Colonic mucosa (tissue), 4 donors: ENCODE data around the gene NLRP4. TPM values are rescaled to one million over a fixed set of nuclear protein-coding genes. Genes with fewer than 3 reads are reported as not detected.

Experiments used
- DNase-seq: peaks from one replicate; pipeline ENCODE4 v3.0.0-alpha.2; 2020
- H3K27ac ChIP-seq: fragments of 200-600 bp; one replicate; pipeline ENCODE4 v1.8.0; 2021
- H3K27me3 ChIP-seq: fragments of 200-600 bp; one replicate; pipeline ENCODE4 v1.8.0; 2021
- H3K36me3 ChIP-seq: fragments of 200-600 bp; one replicate; pipeline ENCODE4 v1.8.0; 2021
- H3K4me1 ChIP-seq: fragments of 200-600 bp; one replicate; pipeline ENCODE4 v1.8.0; 2021; ENCODE audit warnings: mild to moderate bottlenecking
- H3K4me3 ChIP-seq: fragments of 200-600 bp; one replicate; pipeline ENCODE4 v1.8.0; 2021
- H3K9ac ChIP-seq, 2 donors: one replicate each; pipeline ENCODE4 v1.7.0; 2013; ENCODE audit warnings: control low read depth in 2 of 2, low read depth in 2 of 2, low read length in 2 of 2
- H3K9me3 ChIP-seq: fragments of 200-600 bp; one replicate; pipeline ENCODE4 v1.8.0; 2021
- intact Hi-C: fragments of 100-400 bp; cut with DNase I; formaldehyde crosslinking; loops from one replicate; pipeline ENCODE4 v1.14.1; 2022
- total RNA-seq, 2 donors: library from RNA; stranded (reverse); fragmentation: NEBNext Ultra II Directional in 1 of 2; extraction: Animal tissue kit (Norgen Biotek cat#: 25700) in 1 of 2; gene quantifications; one replicate each; pipeline ENCODE4 v1.2.1, GENCODE V29; 2021
- TF ChIP-seq, protein P1 (sequence below): fragments of 200-600 bp; IDR thresholded peaks from one replicate; pipeline ENCODE4 v1.8.0; 2022; ENCODE audit warnings: antibody characterized with exemption, mild to moderate bottlenecking
- donor health status: healthy.
- donor health status: DM: no; HTN: no; CAD: no.
- donor health status: DM: no; HTN: no; CAD: no.

NLRP4 gene
- total RNA-seq, 2 donors from 2014 or later = not detected

DNA sequence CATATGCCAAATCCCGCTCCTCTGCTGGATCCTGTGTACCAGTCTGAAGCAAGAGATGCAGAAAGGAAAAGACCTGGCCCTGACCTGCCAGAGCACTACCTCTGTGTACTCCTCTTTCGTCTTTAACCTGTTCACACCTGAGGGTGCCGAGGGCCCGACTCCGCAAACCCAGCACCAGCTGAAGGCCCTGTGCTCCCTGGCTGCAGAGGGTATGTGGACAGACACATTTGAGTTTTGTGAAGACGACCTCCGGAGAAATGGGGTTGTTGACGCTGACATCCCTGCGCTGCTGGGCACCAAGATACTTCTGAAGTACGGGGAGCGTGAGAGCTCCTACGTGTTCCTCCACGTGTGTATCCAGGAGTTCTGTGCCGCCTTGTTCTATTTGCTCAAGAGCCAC lies 22.1 kb downstream of the NLRP4 start:
- Histone ChIP-seq H3K9ac (no peak overlapping the region), H3K4me1 (no peaks in the 10 kb centered on the region), H3K36me3 (no peaks in the 10 kb centered on the region), H3K4me3 (no peak overlapping the region), H3K27ac (no peak overlapping the region), H3K27me3 (no peaks in the 10 kb centered on the region), H3K9me3 (no peaks in the 10 kb centered on the region)
- no peak for DNase-seq
- intact Hi-C loops = no loop called here
- TF ChIP-seq, protein P1, sequence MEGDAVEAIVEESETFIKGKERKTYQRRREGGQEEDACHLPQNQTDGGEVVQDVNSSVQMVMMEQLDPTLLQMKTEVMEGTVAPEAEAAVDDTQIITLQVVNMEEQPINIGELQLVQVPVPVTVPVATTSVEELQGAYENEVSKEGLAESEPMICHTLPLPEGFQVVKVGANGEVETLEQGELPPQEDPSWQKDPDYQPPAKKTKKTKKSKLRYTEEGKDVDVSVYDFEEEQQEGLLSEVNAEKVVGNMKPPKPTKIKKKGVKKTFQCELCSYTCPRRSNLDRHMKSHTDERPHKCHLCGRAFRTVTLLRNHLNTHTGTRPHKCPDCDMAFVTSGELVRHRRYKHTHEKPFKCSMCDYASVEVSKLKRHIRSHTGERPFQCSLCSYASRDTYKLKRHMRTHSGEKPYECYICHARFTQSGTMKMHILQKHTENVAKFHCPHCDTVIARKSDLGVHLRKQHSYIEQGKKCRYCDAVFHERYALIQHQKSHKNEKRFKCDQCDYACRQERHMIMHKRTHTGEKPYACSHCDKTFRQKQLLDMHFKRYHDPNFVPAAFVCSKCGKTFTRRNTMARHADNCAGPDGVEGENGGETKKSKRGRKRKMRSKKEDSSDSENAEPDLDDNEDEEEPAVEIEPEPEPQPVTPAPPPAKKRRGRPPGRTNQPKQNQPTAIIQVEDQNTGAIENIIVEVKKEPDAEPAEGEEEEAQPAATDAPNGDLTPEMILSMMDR = no peak

GRCh38 chr19:55858969-55859368 lies 22.6 kb downstream of the NLRP4 start:
- H3K4me1 ChIP-seq = no peaks in the 10 kb centered on the region
- H3K27me3 ChIP-seq = no peaks in the 10 kb centered on the region
- DNase-seq = no peak
- H3K27ac ChIP-seq = no peak overlapping the region
- TF ChIP-seq, protein P1 = no peak
- H3K4me3 ChIP-seq = no peak overlapping the region
- no peaks in the 10 kb centered on the region for H3K36me3 ChIP-seq
- H3K9ac ChIP-seq = no peak overlapping the region
- no peaks in the 10 kb centered on the region for H3K9me3 ChIP-seq
- intact Hi-C loops = no loop called here

- TF ChIP-seq, protein P1 = no peak
- DNase-seq = no peak
- no peak overlapping the region for H3K4me3 ChIP-seq
- H3K9me3 ChIP-seq = no peaks in the 10 kb centered on the region
- no peaks in the 10 kb centered on the region for H3K27me3 ChIP-seq
- no peaks in the 10 kb centered on the region for H3K36me3 ChIP-seq
- intact Hi-C loops = no loop called here
- H3K4me1 ChIP-seq = no peaks in the 10 kb centered on the region
- H3K27ac ChIP-seq = no peak overlapping the region
- no peak overlapping the region for H3K9ac ChIP-seq
Observed at GRCh38 chr19:55866521-55866920, 30.2 kb downstream of the NLRP4 start.

DNA sequence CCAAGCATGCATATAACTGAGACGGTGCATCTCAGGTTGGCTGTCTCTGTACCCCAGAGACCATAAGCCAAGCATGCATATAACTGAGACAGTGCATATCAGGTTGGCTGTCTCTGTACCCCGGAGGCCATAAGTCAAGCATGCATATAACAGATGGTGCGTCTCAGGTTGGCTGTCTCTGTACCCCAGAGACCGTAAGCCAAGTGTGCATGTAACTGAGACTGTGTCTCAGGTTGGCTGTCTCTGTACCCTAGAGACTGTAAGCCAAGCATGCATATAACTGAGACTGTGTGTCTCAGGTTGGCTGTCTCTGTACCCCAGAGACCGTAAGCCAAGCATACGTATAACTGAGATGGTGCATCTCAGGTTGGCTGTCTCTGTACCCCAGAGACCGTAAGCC lies 30.8 kb downstream of the NLRP4 start:
- intact Hi-C loops = no loop called here
- H3K27me3 ChIP-seq = no peaks in the 10 kb centered on the region
- no peak for DNase-seq
- TF ChIP-seq, protein P1 = no peak
- no peaks in the 10 kb centered on the region for H3K9me3 ChIP-seq
- H3K4me1 ChIP-seq = no peaks in the 10 kb centered on the region
- H3K36me3 ChIP-seq = no peaks in the 10 kb centered on the region
- H3K9ac ChIP-seq = no peak overlapping the region
- no peak overlapping the region for H3K27ac ChIP-seq
- H3K4me3 ChIP-seq = no peak overlapping the region

GRCh38 chr19:55870736-55871135 lies 34.4 kb downstream of the NLRP4 start:
- no peak for DNase-seq
- intact Hi-C loops = no loop called here
- Histone ChIP-seq H3K27ac (no peak overlapping the region), H3K4me3 (no peak overlapping the region), H3K9ac (no peak overlapping the region), H3K36me3 (no peaks in the 10 kb centered on the region), H3K4me1 (no peaks in the 10 kb centered on the region), H3K9me3 (no peaks in the 10 kb centered on the region), H3K27me3 (no peaks in the 10 kb centered on the region)
- TF ChIP-seq, protein P1 = no peak

- H3K9ac ChIP-seq = no peak overlapping the region
- no peaks in the 10 kb centered on the region for H3K4me1 ChIP-seq
- H3K27me3 ChIP-seq = no peaks in the 10 kb centered on the region
- H3K9me3 ChIP-seq = no peaks in the 10 kb centered on the region
- intact Hi-C loops = no loop called here
- H3K36me3 ChIP-seq = no peaks in the 10 kb centered on the region
- no peak overlapping the region for H3K27ac ChIP-seq
- TF ChIP-seq, protein P1 = no peak
- no peak overlapping the region for H3K4me3 ChIP-seq
- no peak for DNase-seq
Observed at GRCh38 chr19:55877211-55877610, 40.9 kb downstream of the NLRP4 start.
